ENCODE measurements around the gene NELFE. TPM values are rescaled to one million over a fixed set of nuclear protein-coding genes. Genes with fewer than 3 reads are reported as not detected.
"Not testable (repeated sequence)": the region's sequence is repeated elsewhere in the genome, so short reads cannot be mapped to it uniquely, and the experiment has no call there.

Gene NELFE
- total and polyA plus RNA-seq, 4 donors, result 11.1 to 21.8 (median 13.0) TPM

DNA sequence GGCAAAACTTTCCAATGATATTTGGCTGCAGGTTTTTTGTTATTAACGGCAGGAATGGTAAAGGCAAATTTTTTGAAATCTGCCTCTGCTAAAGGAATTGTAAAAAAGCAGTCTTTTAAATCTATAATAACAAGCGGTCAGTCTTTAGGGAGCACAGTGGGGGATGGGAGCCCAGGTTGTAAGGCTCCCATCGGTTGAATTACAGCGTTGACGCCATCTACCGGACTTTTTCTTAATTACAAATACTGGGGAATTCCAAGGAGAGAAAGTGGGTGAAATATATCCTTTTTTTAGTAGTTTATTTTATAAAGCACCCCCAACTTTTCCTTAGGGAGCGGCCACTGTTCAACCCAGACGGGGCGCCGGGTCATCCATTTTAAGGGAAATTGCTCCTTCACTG is 30.6 kb upstream of the NELFE start:
- WGBS, result no CpG with 5 or more reads among the region's 10 CpGs
- DNase-seq (ENCODE audit: low spot score); H3K27ac ChIP-seq (ENCODE audit: low read depth in 1 of 2, low read length in 2 of 2); H3K4me3 ChIP-seq (ENCODE audit: low read depth in 1 of 3, low read length in 3 of 3); H3K36me3 ChIP-seq (ENCODE audit: control insufficient read depth in 4 of 4, insufficient read depth in 3 of 4, low read depth in 1 of 4, low read length in 3 of 4); H3K9ac ChIP-seq (ENCODE audit: low read depth in 1 of 2, low read length in 2 of 2); H3K27me3 ChIP-seq (ENCODE audit: control insufficient read depth in 4 of 4, insufficient read depth in 4 of 4, low read length in 3 of 4); H3K9me3 ChIP-seq (ENCODE audit: control insufficient read depth in 4 of 4, low read length in 3 of 4); H3K4me1 ChIP-seq (ENCODE audit: control insufficient read depth in 4 of 4, insufficient read depth in 4 of 4, low read length in 3 of 4): not testable (repeated sequence)

DNA sequence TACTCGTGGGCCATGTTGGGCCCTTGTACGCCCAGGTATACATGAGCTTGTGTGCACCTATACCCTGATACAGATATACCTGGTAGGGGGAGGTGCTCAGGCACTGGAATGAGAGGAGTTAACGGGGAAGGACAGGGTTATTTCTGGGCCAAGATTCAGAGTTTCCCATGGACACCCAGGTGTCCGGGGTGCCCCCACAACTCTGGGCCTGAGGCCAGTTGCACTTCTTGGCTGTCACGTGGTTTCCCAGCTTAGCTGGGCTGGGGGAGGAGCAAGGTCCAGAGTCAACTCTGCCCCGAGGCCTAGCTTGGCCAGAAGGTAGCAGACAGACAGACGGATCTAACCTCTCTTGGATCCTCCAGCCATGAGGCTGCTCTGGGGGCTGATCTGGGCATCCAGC is 23.0 kb upstream of the NELFE start, which contains the start of gene C4A:
TSS of gene C4A (plus strand) at position 314 of the 400 bp plus-strand sequence. CDS start at position 365, 51 bp downstream.
- H3K9ac ChIP-seq (ENCODE audit: low read depth in 1 of 2, low read length in 2 of 2); H3K4me3 ChIP-seq (ENCODE audit: low read depth in 1 of 3, low read length in 3 of 3); DNase-seq (ENCODE audit: low spot score); H3K9me3 ChIP-seq (ENCODE audit: control insufficient read depth in 4 of 4, low read length in 3 of 4); H3K27ac ChIP-seq (ENCODE audit: low read depth in 1 of 2, low read length in 2 of 2); H3K27me3 ChIP-seq (ENCODE audit: control insufficient read depth in 4 of 4, insufficient read depth in 4 of 4, low read length in 3 of 4); H3K36me3 ChIP-seq (ENCODE audit: control insufficient read depth in 4 of 4, insufficient read depth in 3 of 4, low read depth in 1 of 4, low read length in 3 of 4): not testable (repeated sequence)
- WGBS, result no CpG with 5 or more reads among the region's 7 CpGs
- H3K4me1 ChIP-seq (ENCODE audit: control insufficient read depth in 4 of 4, insufficient read depth in 4 of 4, low read length in 3 of 4), result peaks cover 7 to 25% (median 20%) of the 10 kb centered on the region in 4 donors

DNA sequence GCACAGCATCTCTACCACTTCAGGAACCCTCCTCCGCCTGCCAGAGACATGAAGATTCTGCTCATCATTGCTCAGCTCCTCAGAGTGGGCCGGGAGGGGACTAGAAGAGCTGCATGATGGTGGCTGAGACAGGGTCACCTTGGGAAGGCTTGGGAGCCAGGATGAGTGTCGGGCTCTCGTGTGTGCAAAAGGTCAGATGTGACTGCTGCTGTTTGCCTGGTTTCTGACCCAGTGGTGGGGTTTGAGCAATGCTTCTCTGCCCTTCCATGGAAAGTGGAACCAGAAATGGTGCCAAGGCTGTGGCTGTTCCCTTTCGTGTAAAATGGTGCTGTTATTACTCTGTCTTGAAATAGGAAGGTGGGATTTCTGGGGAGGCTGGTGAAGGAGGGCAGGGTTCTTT is 22.2 kb upstream of the NELFE start:
- not testable (repeated sequence) for H3K9me3 ChIP-seq (ENCODE audit: control insufficient read depth in 4 of 4, low read length in 3 of 4); H3K9ac ChIP-seq (ENCODE audit: low read depth in 1 of 2, low read length in 2 of 2); H3K27ac ChIP-seq (ENCODE audit: low read depth in 1 of 2, low read length in 2 of 2); H3K27me3 ChIP-seq (ENCODE audit: control insufficient read depth in 4 of 4, insufficient read depth in 4 of 4, low read length in 3 of 4); DNase-seq (ENCODE audit: low spot score); H3K4me3 ChIP-seq (ENCODE audit: low read depth in 1 of 3, low read length in 3 of 3); H3K36me3 ChIP-seq (ENCODE audit: control insufficient read depth in 4 of 4, insufficient read depth in 3 of 4, low read depth in 1 of 4, low read length in 3 of 4)
- no CpG with 5 or more reads among the region's 5 CpGs for WGBS
- H3K4me1 ChIP-seq (ENCODE audit: control insufficient read depth in 4 of 4, insufficient read depth in 4 of 4, low read length in 3 of 4), result peaks cover 7 to 25% (median 20%) of the 10 kb centered on the region in 4 donors

DNA sequence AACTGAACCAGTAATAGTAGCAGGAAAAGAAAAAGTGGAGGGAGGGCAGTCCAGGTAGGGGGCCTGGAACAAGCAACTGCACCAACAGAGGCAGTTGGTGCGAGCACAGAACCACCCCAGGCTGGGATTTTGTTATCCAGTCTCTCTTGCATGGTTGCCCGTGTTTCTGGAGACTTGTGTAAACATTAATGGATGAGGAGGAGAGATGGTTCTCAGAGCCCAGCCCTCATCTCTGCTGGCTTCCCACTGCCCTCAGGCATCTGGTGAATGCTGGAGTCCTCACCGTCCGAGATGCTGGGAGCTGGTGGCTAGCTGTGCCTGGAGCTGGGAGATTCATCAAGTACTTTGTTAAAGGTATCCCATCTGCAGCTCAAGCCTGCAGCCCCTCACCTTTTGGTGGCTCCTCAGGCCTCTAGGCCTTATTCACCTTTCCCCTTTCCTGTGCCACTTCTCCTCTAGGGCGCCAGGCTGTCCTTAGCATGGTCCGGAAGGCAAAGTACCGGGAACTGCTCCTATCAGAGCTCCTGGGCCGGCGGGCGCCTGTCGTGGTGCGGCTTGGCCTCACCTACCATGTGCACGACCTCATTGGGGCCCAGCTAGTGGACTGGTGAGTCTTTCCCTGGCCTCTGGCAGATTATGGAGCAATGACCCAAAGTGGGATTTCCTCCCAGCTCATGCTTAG is 21.6 kb upstream of the NELFE start:
- H3K36me3 ChIP-seq (ENCODE audit: control insufficient read depth in 4 of 4, insufficient read depth in 3 of 4, low read depth in 1 of 4, low read length in 3 of 4); H3K9ac ChIP-seq (ENCODE audit: low read depth in 1 of 2, low read length in 2 of 2); H3K4me3 ChIP-seq (ENCODE audit: low read depth in 1 of 3, low read length in 3 of 3); DNase-seq (ENCODE audit: low spot score); H3K27me3 ChIP-seq (ENCODE audit: control insufficient read depth in 4 of 4, insufficient read depth in 4 of 4, low read length in 3 of 4); H3K9me3 ChIP-seq (ENCODE audit: control insufficient read depth in 4 of 4, low read length in 3 of 4): not testable (repeated sequence)
- Histone ChIP-seq H3K27ac (ENCODE audit: low read depth in 1 of 2, low read length in 2 of 2) (peak overlapping the region; percentile 72 to 76), H3K4me1 (ENCODE audit: control insufficient read depth in 4 of 4, insufficient read depth in 4 of 4, low read length in 3 of 4) (peaks cover 7 to 25% (median 20%) of the 10 kb centered on the region in 4 donors)
- 78% methylated on average over 13 of the region's 13 CpGs for WGBS

DNA sequence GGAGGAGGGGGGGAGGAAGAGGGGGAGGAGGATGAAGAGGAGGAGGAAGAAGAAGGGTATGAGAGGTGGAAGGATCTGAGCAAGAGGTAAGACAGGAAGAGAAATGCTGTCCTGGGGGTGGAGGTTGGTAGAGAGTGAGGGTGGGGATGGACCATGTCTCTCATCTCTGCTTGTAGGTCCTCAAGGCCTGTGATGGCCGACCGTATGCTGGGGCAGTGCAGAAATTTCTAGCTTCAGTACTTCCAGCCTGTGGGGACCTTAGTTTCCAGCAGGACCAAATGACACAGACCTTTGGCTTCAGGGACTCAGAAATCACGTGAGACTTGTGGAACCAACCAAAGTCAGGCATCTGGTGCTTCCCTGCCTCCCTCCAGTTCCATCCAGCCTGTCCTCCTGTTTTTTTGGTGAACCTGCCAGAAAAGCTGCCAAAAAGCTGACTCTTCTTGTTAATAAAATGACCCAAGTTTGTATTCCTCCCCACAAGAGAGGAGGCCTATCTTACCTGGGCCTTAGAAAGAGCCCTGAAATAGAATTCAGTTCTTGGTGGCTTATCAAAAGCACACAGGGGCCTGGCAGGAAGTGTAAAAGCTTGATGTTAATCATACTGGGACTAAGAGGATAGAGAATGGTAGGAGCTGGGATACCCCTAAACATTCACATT is 20.6 kb upstream of the NELFE start:
- peak overlapping the region; percentile 72 to 76 for H3K27ac ChIP-seq (ENCODE audit: low read depth in 1 of 2, low read length in 2 of 2)
- H3K36me3 ChIP-seq (ENCODE audit: control insufficient read depth in 4 of 4, insufficient read depth in 3 of 4, low read depth in 1 of 4, low read length in 3 of 4), result no peaks in the 10 kb centered on the region
- H3K4me1 ChIP-seq (ENCODE audit: control insufficient read depth in 4 of 4, insufficient read depth in 4 of 4, low read length in 3 of 4), result peaks cover 7 to 25% (median 20%) of the 10 kb centered on the region in 4 donors
- WGBS, result 40% methylated on average over 3 of the region's 3 CpGs
- H3K27me3 ChIP-seq (ENCODE audit: control insufficient read depth in 4 of 4, insufficient read depth in 4 of 4, low read length in 3 of 4), result no peaks in the 10 kb centered on the region
- H3K9me3 ChIP-seq (ENCODE audit: control insufficient read depth in 4 of 4, low read length in 3 of 4), result no peaks in the 10 kb centered on the region
- H3K9ac ChIP-seq (ENCODE audit: low read depth in 1 of 2, low read length in 2 of 2), result peak overlapping the region in 1 of 2 donors; percentile 71
- no peak for DNase-seq (ENCODE audit: low spot score)
- H3K4me3 ChIP-seq (ENCODE audit: low read depth in 1 of 3, low read length in 3 of 3), result peak overlapping the region in 1 of 3 donors; percentile 36
- TF ChIP-seq SP1 (IDR thresholded peaks at IDR 0.05) (peak; percentile 67), FOXA1 (IDR thresholded peaks at IDR 0.05) (no peak), RXRA (IDR thresholded peaks at IDR 0.05) (peak; percentile 67 to 83), ZBTB33 (IDR thresholded peaks at IDR 0.05) (peak; percentile 81), GABPA (IDR thresholded peaks at IDR 0.05 in 1 of 2, conservative IDR thresholded peaks at IDR 0.05 in 1 of 2) (peak in 1 of 2 donors; percentile 18), RAD21 (IDR thresholded peaks at IDR 0.05) (peak in 1 of 2 donors; percentile 26), HNF4A (conservative IDR thresholded peaks at IDR 0.05) (peak; percentile 64 to 84)
- TF ChIP-seq, protein P1, sequence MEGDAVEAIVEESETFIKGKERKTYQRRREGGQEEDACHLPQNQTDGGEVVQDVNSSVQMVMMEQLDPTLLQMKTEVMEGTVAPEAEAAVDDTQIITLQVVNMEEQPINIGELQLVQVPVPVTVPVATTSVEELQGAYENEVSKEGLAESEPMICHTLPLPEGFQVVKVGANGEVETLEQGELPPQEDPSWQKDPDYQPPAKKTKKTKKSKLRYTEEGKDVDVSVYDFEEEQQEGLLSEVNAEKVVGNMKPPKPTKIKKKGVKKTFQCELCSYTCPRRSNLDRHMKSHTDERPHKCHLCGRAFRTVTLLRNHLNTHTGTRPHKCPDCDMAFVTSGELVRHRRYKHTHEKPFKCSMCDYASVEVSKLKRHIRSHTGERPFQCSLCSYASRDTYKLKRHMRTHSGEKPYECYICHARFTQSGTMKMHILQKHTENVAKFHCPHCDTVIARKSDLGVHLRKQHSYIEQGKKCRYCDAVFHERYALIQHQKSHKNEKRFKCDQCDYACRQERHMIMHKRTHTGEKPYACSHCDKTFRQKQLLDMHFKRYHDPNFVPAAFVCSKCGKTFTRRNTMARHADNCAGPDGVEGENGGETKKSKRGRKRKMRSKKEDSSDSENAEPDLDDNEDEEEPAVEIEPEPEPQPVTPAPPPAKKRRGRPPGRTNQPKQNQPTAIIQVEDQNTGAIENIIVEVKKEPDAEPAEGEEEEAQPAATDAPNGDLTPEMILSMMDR (IDR thresholded peaks at IDR 0.05; ENCODE audit: low read depth, low read length, missing input control), result no peak
